HG03108 (cell line): ENCODE data around the gene FAM83G.
"Not testable (repeated sequence)": the region's sequence is repeated elsewhere in the genome, so short reads cannot be mapped to it uniquely, and the experiment has no call there.

Experiments used
- ATAC-seq: cut with Tn5 transposase; IDR thresholded peaks from one replicate; pipeline ENCODE4 v1.9.1; 2021; ENCODE audit warnings: moderate library complexity; ENCODE audit not compliant: unreplicated experiment

Gene FAM83G

DNA sequence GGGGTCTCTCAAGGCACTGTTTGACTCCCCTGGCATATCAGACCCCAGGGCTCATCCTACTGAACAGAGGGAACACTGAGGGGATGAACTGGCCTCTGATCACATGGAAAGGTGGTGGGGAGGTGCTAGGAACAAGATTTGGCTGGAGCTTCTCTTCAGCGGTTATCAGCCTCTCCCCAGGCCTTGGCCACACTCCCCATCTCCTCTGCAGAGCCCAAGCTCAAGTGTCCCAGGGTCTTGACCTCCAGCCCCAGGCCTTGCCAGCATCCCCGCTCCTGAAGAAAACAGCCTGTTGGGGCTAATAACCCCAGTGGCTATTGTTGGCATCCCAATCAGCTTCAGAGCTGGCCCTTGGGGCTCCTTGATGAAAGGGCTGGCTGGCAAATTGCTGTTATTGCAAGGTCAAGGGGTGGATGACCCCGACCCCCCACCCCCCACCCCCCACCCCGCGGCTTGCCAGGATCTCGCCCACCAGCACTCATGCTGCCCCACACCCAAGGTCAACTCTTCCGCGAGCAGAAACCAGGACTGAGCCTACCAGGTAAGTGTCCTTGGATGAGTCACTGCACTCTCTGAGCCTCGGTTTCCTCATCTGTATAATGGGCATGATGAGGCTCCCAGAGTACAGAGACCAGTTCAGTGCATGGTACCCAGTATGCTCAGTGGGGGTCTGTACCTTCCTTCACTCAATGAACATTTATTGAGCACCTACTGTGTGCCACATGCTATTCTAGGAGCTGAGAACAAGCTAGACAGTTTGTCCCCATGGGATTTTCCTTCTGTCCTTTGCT lies 18.8 kb upstream of the FAM83G start:
- ATAC-seq: no peak

DNA sequence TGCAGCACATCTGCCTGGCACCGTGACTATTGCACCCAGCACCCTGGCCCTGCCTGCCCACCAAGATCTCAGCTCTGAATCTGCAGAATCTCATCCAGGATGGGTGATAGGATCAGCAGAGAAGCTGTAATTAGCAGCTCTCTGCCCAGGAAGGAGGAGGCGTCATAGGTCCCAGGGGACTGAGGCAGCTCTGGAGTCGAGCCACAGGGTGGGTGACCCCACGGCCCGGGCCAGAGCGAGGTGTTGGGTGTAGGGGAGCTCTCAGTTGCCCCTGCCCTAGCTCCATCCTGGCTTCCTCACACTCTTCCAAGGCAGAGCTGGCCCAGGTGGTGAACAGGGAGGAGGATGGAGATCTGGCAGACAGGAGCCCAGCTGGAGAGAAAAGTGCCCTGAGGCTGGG lies 18.2 kb upstream of the FAM83G start:
- ATAC-seq: no peak

DNA sequence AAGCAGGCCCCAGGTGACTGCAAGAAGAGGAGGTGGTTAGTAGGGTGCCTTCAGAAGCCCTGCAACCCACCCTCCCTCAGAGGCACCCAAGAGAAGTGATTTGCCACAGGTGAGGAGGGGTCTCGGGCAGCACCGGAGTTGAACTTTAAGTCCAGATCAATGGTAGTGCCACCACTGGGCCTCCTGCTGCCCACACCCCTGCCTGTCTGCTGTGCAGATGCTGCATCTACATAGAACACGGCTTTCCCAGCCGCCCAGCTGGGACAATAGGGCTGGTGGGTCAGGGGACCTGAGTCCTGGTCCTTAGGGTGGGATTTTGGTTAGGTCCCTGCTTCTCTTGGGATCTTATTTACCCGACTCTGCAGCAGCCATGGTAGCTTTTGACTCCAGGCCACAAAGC lies 17.6 kb upstream of the FAM83G start:
- ATAC-seq: no peak

DNA sequence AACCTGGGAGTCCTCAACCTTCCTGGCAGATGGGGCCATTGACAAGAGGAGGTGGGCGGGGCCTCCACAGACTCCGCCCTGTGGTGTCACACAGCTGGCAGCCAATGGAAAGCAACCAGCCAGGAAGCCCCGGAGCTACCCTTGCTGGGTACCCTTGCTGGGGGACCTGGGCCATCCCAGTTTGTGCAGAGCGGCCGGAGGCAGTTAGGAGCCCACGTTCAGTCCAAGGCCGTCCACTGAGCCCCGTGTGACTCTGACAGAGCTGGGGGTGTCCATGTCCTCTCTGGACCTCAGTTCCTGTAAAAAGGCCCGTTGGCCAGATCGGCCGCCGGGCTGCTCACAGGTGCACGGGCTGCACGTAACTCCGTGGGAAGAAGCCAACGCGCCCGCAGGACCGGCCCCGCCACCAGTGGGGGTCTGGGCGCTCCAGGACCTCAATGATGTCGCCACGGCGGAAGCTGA lies 17.1 kb upstream of the FAM83G start:
- no peak for ATAC-seq

DNA sequence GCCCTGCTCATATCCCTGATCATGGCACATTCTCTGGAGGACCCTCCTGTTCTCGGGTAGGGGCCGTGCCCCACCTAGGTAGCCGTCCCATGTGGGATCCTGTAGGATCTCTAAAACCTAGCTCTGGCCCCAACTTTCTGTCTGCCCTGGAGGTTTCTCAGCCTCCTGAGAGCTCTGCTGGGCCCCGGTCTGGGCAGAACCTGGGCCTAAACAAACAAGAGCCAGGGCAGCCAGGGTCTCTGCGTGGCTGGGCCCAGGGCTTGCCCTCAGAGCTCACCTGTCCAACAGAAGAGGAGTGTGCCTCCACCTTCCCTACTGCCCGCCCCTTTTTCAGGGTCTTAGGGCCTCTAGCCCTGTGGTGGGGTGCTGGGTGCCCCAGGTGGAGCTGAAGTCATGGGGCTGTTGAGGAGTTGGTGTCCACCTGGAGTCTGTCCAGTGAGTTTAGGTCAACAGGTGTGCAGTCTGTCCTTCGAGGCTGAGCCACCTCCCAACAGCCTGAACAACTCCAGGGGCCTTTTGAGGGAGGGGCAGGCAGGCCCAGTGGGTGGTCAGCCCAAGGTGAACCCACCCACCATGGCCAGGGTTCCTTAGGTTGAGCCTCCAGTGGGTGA lies 16.6 kb upstream of the FAM83G start:
- not testable (repeated sequence) for ATAC-seq

DNA sequence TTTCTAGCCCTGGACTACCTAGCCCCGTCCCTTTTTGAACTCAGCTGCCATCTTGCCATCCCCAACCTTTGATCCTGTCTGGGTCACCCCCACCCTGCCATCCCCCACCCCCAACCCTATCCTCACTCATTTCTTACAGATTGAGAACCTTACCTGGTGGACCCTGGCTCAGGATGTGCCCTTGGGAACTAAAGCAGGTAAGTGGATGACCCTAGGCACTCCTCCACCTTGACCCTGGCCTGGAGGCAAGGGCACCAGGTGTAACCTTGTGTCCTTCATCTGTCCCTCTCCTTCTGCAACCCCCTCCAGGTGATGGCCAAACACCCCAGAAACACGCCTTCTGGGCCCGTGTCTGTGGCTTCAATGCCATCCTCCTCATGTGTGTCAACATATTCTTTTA lies 15.5 kb upstream of the FAM83G start:
- ATAC-seq: no peak

DNA sequence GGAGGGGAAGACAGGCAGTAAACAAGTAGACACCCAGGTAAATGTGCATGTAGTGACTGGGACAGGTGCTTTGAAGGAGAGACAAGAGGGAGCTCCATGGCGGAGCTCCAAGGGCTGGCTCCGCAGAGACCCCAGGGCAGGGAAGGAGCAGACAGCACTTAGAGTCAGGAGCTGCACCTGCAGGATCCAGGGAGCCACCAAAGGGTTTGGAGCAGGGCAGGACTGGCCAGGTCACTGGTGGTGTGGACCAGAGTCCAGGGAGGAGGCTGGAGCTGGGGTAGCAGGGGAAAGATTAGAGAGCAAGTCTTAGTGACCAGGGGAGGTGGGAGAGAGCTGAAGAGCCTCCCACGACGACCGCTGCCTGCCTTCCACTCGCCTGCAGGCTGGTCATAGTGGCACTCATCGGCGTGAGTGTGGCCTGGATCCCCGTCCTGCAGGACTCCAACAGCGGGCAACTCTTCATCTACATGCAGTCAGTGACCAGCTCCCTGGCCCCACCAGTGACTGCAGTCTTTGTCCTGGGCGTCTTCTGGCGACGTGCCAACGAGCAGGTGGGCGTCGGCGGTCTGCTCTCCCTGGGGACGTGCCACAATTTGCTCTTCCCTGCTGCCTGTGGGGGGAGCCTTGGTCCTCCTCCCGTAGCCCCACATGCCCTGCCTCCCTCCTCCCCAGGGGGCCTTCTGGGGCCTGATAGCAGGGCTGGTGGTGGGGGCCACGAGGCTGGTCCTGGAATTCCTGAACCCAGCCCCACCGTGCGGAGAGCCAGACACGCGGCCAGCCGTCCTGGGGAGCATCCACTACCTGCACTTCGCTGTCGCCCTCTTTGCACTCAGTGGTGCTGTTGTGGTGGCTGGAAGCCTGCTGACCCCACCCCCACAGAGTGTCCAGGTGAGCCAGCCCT lies 14.7 kb upstream of the FAM83G start:
- no peak for ATAC-seq

DNA sequence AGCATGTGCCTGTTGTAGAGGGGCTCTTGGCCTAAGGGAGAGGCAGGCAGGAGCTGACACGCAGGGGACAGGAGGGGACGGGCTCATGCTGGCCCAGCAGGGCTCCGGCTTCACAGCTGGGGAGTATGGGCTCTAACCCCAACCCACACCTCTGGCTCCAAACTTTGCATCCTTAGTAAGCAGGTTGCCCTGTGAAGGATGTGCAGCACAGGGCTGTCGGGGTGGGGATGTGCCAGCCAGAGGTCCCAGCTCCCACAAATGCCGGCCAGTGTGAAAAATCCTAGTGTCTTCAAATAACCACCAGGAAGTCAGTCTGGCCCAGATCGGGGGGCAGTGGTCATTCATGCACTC lies 14.0 kb upstream of the FAM83G start:
- no peak for ATAC-seq

DNA sequence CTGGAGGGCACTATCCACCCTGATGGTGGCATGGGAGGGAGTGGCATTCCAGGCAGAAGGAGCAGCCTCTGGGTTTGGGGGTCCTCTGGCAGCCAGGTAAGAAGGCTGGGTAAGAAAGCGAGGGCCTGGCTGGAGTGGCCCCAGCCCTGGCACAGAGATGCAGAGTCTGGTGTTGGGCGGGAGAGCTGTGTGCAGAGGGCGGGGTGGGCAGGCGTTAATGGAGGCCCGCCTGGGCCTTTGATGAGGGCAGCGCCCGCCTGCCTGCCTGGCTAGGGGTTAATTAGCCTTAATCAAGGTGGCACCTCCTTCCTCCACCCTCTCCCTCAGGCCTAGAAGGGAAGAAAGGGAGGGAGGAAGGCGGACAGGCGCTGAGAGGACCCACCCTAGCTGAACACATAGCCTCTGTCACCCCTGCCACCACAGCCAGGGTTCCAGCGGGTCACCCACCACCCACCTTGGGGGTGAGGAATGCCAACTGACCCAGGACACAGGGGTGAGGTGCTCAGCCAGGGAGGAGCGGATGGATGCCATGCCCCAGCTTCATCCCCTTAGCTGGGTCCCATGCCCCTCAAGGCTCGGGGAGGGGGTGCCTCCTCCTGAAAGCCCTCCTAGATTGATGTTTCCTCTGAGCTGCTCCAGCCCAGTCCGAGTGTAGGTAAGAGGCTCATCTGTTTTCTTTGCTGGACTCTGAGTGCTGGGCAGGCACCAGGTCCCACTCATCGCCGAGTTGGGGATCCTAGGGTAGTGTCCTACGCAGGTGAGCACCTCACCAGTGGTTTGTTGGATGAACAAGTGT lies 13.4 kb upstream of the FAM83G start:
- no peak for ATAC-seq

DNA sequence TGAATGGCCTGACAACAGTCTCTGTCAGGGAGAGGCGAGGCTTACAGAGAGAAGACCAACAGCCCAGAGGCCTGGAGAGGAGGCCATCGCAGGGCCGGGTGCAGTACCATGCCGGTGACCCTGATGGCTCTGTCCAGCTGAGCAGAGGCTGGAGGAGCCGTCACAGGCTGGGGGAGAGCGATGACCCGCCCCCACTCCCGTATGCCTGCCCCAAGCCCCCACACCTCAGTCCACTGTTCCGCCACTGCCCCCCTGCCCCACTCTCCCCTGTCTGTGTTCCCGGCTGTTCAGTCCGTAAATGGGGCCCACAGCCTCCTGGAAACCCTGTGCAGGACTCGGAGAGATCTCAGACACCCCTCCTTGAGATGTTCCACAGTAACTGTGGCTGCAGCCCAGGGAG lies 12.8 kb upstream of the FAM83G start:
- ATAC-seq: no peak

DNA sequence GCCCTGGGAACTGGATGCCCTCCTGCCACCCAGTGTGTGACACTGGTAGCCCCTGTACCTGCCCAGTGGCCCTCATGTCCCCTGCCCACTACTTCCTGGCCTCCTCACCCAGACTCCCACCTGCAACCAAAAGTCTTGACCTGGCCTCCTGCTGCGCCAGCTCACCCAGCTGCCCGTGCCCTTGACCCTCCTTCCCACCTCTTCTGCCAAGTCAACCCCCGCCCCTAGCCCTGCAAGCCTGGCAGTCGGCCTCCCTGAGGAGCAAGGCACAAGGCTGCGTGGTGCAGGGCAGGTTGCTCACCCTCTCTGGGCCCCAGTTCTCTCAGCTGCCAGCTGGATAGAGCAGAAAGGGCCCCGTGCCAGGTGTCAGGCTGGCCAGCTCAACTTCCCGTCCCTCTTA lies 12.3 kb upstream of the FAM83G start:
- ATAC-seq: no peak

DNA sequence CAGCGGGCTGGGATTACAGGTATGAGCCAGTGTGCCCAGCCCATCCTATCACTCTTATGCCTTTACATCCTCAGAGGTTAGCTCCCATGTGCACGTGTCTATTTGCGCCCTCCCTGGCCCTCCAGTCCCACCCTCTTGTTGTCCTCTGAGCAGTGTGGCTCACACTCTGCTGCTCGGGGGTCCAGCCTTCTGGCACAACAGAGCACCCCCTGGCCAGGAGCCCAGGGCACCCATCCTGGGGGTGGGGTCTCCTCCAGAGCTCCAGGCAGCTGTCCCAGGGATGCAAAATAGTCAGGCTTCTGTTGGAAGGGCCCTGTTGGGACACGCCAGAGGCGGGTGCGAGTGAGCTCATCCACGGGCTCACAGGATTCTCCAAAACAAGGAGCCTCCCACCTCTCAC lies 11.7 kb upstream of the FAM83G start:
- no peak for ATAC-seq

DNA sequence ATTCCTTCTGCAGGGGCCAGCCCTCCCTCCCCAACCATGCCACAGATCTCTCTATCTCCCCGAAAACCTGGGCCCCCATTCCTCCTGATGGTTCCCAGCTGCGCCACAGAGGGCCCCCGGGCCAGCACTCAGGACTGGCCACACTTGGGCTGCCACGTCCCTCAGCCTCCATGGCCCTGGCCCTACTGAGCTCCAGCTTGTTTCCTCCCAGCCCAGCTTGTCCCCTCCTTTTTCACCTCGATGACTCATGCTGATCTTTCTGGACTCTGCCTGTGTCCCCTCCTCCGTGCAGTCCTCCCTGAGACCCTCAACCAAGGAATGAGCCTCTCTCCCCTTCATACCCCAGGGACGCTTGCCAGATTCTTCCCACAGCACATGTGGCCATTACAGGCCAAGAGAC lies 10.9 kb upstream of the FAM83G start:
- no peak for ATAC-seq

DNA sequence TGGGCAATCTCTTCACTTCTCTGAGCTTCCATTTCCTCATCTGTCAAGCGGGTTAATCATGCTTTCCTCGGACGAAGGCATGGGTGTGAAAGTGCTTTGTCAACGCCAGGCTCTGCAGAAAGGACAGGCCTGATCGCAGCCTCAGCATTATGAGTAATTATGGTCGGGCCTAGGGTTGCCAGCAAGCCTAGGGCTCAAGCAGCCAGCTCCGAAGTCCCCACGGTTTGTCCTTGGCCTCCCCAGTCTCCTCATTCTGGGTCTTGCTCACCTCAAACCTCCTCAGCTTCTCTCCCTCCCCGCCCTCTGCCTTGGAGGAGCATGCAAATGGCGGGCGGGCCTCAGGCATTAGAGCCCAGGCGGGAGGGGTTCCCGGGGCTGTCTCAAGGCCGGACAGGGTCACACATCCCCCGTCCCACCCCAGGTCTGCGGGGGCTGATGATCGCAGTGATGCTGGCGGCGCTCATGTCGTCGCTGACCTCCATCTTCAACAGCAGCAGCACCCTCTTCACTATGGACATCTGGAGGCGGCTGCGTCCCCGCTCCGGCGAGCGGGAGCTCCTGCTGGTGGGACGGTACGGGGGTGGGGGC lies 10.2 kb upstream of the FAM83G start:
- no peak for ATAC-seq

DNA sequence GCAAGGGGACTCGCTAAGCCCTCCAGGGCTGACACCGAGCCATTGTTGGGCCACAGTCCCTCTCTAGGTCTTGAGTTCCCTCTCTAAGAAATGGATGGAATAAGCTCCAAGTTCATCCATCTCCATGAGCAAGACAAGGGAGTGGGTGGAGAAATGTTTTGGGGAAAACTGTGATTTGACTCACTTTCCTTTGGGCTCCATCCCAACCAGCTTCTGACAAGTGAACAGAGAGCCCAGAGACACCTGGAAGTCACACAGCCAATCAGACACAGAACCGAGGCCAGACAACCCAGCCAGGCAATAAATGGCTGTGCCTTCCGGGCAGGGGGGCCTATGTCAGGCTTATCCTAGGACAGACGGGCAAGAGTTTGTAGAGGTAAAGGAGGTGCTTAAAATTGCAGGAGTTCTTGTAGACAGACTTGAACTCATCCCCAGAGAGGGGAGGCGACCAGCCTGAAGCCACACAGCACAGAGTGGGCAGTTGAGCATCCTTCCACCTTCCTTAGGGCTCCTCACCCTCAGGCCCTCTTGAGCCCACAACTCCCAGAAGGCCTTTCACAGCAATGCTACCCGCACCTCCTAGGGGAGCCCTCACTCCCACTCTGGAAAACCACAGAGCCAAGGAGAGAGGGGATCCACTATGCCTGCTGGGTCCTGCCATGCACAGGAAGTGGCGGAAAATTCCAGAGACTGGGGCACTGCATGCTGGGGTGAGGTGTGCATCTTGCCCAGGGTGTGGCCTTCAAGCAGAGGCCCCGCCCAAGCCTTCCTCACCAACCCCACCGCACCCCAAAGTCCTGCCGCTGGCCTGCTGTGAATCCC lies 9.5 kb upstream of the FAM83G start:
- no peak for ATAC-seq

DNA sequence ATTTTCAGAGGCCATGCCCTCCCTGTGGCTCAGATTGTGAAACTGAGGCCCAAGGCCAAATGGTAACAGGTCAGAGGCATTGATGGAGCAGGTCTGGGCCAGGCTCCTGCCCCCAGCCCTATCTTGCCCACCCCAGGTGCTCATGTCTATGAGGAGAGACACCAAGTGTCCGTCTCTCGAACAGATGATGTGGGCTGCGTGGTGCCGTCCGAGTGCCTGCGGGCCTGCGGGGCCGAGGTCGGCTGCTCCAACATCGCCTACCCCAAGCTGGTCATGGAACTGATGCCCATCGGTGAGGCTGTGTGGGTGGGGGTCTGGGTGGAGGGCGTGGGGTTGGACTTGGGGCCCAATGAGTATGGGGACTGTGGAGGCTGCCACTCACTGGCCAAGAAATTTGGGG lies 8.7 kb upstream of the FAM83G start:
- ATAC-seq: no peak

DNA sequence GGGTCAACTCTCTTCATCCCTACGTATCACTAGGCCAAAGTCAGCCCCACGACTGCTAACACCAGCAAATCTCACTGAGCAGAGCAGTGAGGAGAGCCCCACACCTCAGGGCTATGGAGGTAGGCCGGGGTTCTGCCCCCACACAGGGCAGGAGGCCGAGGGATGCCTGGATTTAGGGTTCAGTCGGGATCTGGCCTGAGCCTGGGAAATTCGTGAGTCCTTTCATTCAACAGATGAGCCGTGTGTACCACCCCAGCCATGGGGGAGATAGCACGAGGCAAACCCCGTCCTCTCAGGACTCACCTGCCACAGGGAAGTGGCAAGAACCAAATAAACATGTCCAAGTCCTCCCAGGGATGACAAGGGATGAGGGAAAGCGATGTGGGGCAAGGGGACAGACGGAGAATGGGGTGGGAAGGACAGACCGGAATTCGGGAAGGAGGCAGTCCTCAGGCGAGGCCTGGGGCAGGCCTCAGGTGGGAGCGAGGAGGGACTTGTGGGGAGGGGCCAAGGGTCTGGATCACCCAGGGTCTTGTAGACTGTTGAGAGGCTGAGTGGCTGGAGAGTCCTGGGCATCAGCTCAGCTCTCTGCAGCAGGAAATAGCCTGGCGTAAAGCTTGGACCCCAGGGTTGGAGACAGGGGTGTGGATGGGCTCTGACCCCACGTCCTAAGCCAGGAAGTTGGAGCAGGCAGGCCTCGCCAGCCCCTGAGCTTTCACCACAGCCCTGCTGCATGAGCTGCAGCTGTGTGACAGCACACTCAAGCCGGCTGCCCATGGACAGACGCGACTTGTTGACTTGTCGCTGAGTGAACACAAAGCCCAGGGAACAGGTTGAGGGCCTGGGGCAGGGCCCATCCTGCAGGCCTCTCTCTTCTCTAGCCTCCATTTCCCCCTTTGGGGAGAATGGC lies 7.9 kb upstream of the FAM83G start:
- no peak for ATAC-seq

DNA sequence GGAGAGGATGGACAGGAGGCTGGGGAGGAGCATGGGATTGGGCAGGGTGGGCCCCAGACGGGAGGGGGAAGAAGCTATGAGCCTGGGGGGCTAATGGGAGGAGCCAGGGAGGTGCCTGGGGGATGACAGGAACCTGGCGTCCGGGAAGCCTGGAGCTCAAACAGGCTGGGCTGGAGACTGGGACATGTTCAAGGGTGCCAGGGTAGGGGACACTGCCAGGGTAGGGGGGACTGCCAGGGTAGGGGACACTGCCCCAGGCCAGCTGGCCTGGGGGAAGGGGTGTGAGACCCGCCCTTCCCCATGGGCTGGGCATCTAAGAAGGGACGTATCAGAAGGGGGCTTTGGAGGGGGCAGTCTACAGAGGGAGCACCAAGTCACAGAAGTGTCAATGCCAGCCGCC lies 7.0 kb upstream of the FAM83G start:
- no peak for ATAC-seq
